ENCODE data around the gene CNKSR3. TPM values are rescaled to one million over a fixed set of nuclear protein-coding genes. Genes with fewer than 3 reads are reported as not detected.
"Not testable (repeated sequence)": the region's sequence is repeated elsewhere in the genome, so short reads cannot be mapped to it uniquely, and the experiment has no call there.

CNKSR3 gene
- polyA plus RNA-seq, 1 experiment, result 5.2 TPM

DNA sequence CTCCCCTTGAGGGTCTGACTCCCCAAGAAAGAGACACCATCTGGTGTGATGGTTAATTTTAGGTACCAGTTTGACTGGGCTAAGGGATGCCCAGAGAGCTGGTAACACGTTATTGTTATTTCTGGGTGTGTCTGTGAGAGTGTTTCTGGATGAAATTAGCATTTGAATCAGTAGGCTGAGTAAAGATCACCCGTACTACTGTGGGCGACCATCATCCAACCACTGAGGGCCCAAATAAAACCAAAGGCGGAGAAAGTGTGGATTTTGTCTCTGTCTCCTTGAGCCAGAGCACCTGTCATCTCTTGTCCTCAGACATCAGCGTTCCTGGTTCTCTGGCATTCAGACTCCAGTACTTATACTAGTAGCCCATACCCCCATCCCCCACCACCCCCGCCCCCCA lies 7.9 kb upstream of the CNKSR3 start:
- no peaks in the 10 kb centered on the region for H3K27me3 ChIP-seq (ENCODE audit: control insufficient read depth, insufficient read depth, low read length)
- H3K4me3 ChIP-seq (ENCODE audit: low read depth, low read length), result no peak overlapping the region
- DNase-seq (ENCODE audit: low read depth), result no peak
- H3K36me3 ChIP-seq (ENCODE audit: control insufficient read depth, insufficient read depth, low read length), result no peaks in the 10 kb centered on the region
- ChIA-PET CTCF (no interaction called here), POLR2A (no interaction called here)
- no peak for TF ChIP-seq CTCF (IDR thresholded peaks at IDR 0.05; ENCODE audit: insufficient read depth, low read depth, low read length)

DNA sequence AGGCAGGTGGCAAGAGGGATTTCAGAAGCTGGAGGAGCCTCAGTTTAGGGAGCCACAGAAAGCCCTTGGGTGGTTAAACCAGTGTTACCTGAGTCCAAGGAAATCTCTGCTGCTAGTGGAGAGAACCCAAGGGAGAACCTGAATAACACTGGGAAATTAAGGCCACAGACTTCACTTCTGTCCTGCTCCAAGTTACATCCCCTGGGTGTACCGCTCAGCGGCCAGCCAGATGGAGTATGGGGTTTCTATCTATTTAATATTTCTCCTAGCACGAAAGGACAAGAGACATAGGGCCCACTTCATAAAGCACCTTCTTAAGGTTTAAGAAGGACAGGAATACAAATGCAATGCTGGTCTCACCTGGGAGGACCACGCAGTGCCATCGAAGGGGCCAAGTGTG lies 5.8 kb upstream of the CNKSR3 start:
- CTCF ChIA-PET, result no interaction called here
- no peak for DNase-seq (ENCODE audit: low read depth)
- TF ChIP-seq CTCF (IDR thresholded peaks at IDR 0.05; ENCODE audit: insufficient read depth, low read depth, low read length), result no peak
- POLR2A ChIA-PET, result no interaction called here
- H3K27me3 ChIP-seq (ENCODE audit: control insufficient read depth, insufficient read depth, low read length), result no peaks in the 10 kb centered on the region
- no peak overlapping the region for H3K4me3 ChIP-seq (ENCODE audit: low read depth, low read length)
- H3K36me3 ChIP-seq (ENCODE audit: control insufficient read depth, insufficient read depth, low read length), result no peaks in the 10 kb centered on the region

GRCh38 chr6:154515826-154516225 lies 5.3 kb upstream of the CNKSR3 start:
- DNase-seq (ENCODE audit: low read depth), result no peak
- CTCF ChIA-PET, result no interaction called here
- POLR2A ChIA-PET, result no interaction called here
- no peaks in the 10 kb centered on the region for H3K36me3 ChIP-seq (ENCODE audit: control insufficient read depth, insufficient read depth, low read length)
- H3K27me3 ChIP-seq (ENCODE audit: control insufficient read depth, insufficient read depth, low read length), result no peaks in the 10 kb centered on the region
- no peak for TF ChIP-seq CTCF (IDR thresholded peaks at IDR 0.05; ENCODE audit: insufficient read depth, low read depth, low read length)
- H3K4me3 ChIP-seq (ENCODE audit: low read depth, low read length), result no peak overlapping the region; the same call in 1 of the 2 replicates

GRCh38 chr6:154515076-154515475 lies 4.6 kb upstream of the CNKSR3 start:
- DNase-seq (ENCODE audit: low read depth); H3K4me3 ChIP-seq (ENCODE audit: low read depth, low read length); H3K36me3 ChIP-seq (ENCODE audit: control insufficient read depth, insufficient read depth, low read length); POLR2A ChIA-PET; CTCF ChIA-PET; H3K27me3 ChIP-seq (ENCODE audit: control insufficient read depth, insufficient read depth, low read length): not testable (repeated sequence)

GRCh38 chr6:154514481-154514880 lies 4.0 kb upstream of the CNKSR3 start:
- ChIA-PET POLR2A (no interaction called here), CTCF (no interaction called here)
- Histone ChIP-seq H3K27me3 (ENCODE audit: control insufficient read depth, insufficient read depth, low read length) (no peaks in the 10 kb centered on the region), H3K4me3 (ENCODE audit: low read depth, low read length) (no peak overlapping the region), H3K36me3 (ENCODE audit: control insufficient read depth, insufficient read depth, low read length) (no peaks in the 10 kb centered on the region)
- no peak for DNase-seq (ENCODE audit: low read depth)
- TF ChIP-seq CTCF (IDR thresholded peaks at IDR 0.05; ENCODE audit: insufficient read depth, low read depth, low read length), result no peak

GRCh38 chr6:154513601-154514320 lies 3.3 kb upstream of the CNKSR3 start:
- TF ChIP-seq CTCF (IDR thresholded peaks at IDR 0.05; ENCODE audit: insufficient read depth, low read depth, low read length), result no peak
- no peak for DNase-seq (ENCODE audit: low read depth)
- H3K4me3 ChIP-seq (ENCODE audit: low read depth, low read length), result no peak overlapping the region
- H3K27me3 ChIP-seq (ENCODE audit: control insufficient read depth, insufficient read depth, low read length), result no peaks in the 10 kb centered on the region
- CTCF ChIA-PET, result interaction anchor here (0.9 kb wide), 1 partner anchor 106 kb away, joined by 3 read pairs; no protein-coding TSS in a partner anchor
- POLR2A ChIA-PET, result no interaction called here
- H3K36me3 ChIP-seq (ENCODE audit: control insufficient read depth, insufficient read depth, low read length), result no peaks in the 10 kb centered on the region

Data from BJ (cell line).